HepG2 (cell line): ENCODE measurements around the gene ST6GAL2. TPM values are rescaled to one million over a fixed set of nuclear protein-coding genes. Genes with fewer than 3 reads are reported as not detected.

ENCODE experiments used
- ATAC-seq: fragments of 200-7000 bp; cut with Tn5 transposase; 3 replicates; pipeline ENCODE4 v1.9.1; 2020; ENCODE audit warnings: mild to moderate bottlenecking, moderate library complexity
- BruUV-seq: library from RNA; stranded (reverse); fragments of 400-500 nt; replicated peaks from 2 replicates; lab custom pipeline; 2021; lab: Mats Ljungman, UMichigan
- CTCF ChIA-PET: fragments of 300-600 bp; formaldehyde crosslinking; extraction: SDS; loops from one replicate; lab custom pipeline; 2021; ENCODE audit warnings: low total read pairs, inconsistent platforms, low intra/inter-chr PET ratio; lab: Yijun Ruan, JAX
- POLR2A ChIA-PET: fragments of 350-600 bp; sonication (Branson Sonifier 250); formaldehyde crosslinking; loops from one replicate; lab custom pipeline; 2020; ENCODE audit warnings: antibody characterized with exemption, inconsistent platforms; lab: Yijun Ruan, JAX
- DNase-seq: peaks from one replicate; pipeline ENCODE4 v3.0.0-alpha.2; 2015; ENCODE audit warnings: low spot score
- FAIRE-seq: peaks from 3 replicates; lab custom pipeline; 2011; peaks lifted over from hg19 to GRCh38; lab: Jason Lieb, UNC
- H2AFZ ChIP-seq: one replicate; pipeline ENCODE4 v1.6.1; 2011; ENCODE audit warnings: low read length, inconsistent platforms
- H3K27ac ChIP-seq: fragments of 300-600 bp; 3 replicates; pipeline ENCODE4 v1.8.0; 2011; ENCODE audit warnings: mixed run types, mild to moderate bottlenecking, mixed read lengths, low read length, inconsistent platforms; ENCODE audit not compliant: insufficient read depth; ENCODE audit errors: extremely low read length
- H3K27me3 ChIP-seq, 2 experiments: fragments of 200-600 bp in 1 of 2; 2 replicates in 1 of 2; 3 replicates in 1 of 2; pipeline versions ENCODE4 v1.6.0 to v1.8.0; 2011; ENCODE audit warnings: low read length in 2 of 2, mild to moderate bottlenecking in 2 of 2, moderate library complexity in 2 of 2, inconsistent platforms in 1 of 2; ENCODE audit not compliant: insufficient read depth in 2 of 2, control insufficient read depth in 1 of 2
- H3K36me3 ChIP-seq, 2 experiments: fragments of 200-600 bp in 1 of 2; replicated peaks in 1 of 2; 2 replicates in 1 of 2; 3 replicates in 1 of 2; pipeline versions ENCODE4 v1.5.1 to v1.8.0; 2011; ENCODE audit warnings: low read length in 2 of 2, inconsistent platforms in 1 of 2; ENCODE audit not compliant: insufficient read depth in 2 of 2, control insufficient read depth in 1 of 2
- H3K4me1 ChIP-seq: 2 replicates; pipeline ENCODE4 v1.5.1; 2012; ENCODE audit warnings: low read length, inconsistent platforms; ENCODE audit not compliant: insufficient read depth
- H3K4me2 ChIP-seq: 2 replicates; pipeline ENCODE4 v1.6.0; 2011; ENCODE audit warnings: low read depth, low read length, inconsistent platforms
- H3K4me3 ChIP-seq, 3 experiments: fragments of 200-600 bp in 1 of 3; sonication (generic), shearing (Covaris generic) in 1 of 3; replicated peaks in 1 of 3; 2 replicates each; pipeline ENCODE4 v1.5.1; 2011 to 2016; ENCODE audit warnings: low read length in 3 of 3, inconsistent platforms in 2 of 3, low read depth in 2 of 3, mild to moderate bottlenecking in 2 of 3, control low read depth in 1 of 3, mixed read lengths in 1 of 3; ENCODE audit not compliant: insufficient read depth in 1 of 3
- H3K79me2 ChIP-seq: one replicate; pipeline ENCODE4 v1.6.1; 2011; ENCODE audit warnings: low read length, inconsistent platforms; ENCODE audit not compliant: insufficient read depth
- H3K9ac ChIP-seq: 2 replicates; pipeline ENCODE4 v1.6.0; 2011; ENCODE audit warnings: mild to moderate bottlenecking, low read depth, low read length, inconsistent platforms; ENCODE audit not compliant: insufficient read depth
- H3K9me3 ChIP-seq: 2 replicates; pipeline ENCODE4 v1.5.1; 2012; ENCODE audit warnings: mild to moderate bottlenecking, low read length
- H4K20me1 ChIP-seq: 2 replicates; pipeline ENCODE4 v1.6.0; 2011; ENCODE audit warnings: inconsistent platforms, mild to moderate bottlenecking, low read length, moderate library complexity; ENCODE audit not compliant: insufficient read depth
- EEA1 ChIP-seq: sonication (generic); formaldehyde crosslinking; IDR thresholded peaks from 2 replicates; pipeline ENCODE4 v1.5.1; 2020; ENCODE audit warnings: mild to moderate bottlenecking, missing genetic modification reagents, borderline replicate concordance
- FOXK2 ChIP-seq: fragments of 450-650 bp; IDR thresholded peaks from 2 replicates; pipeline ENCODE4 v1.6.1; 2016
- IKZF1 ChIP-seq: fragments of 450-650 bp; IDR thresholded peaks from 2 replicates; pipeline ENCODE4 v1.7.1; 2016
- KLF12 ChIP-seq: sonication (generic); formaldehyde crosslinking; IDR thresholded peaks from 2 replicates; pipeline ENCODE4 v1.4.0; 2020; ENCODE audit warnings: missing genetic modification reagents, borderline replicate concordance
- LCORL ChIP-seq, 2 experiments: fragments of 450-650 bp in 1 of 2; sonication (generic) in 1 of 2; formaldehyde crosslinking in 1 of 2; IDR thresholded peaks; 2 replicates each; pipeline versions ENCODE4 v1.5.0 to v1.6.1; 2017 to 2020; ENCODE audit warnings: antibody characterized with exemption in 1 of 2, missing genetic modification reagents in 1 of 2
- NCOR1 ChIP-seq: fragments of 200-600 bp; sonication (generic); IDR thresholded peaks from 2 replicates; pipeline ENCODE4 v1.7.0; 2017; ENCODE audit warnings: antibody characterized with exemption, low read length, borderline replicate concordance
- PHF20 ChIP-seq: sonication (generic); formaldehyde crosslinking; IDR thresholded peaks from 2 replicates; pipeline ENCODE4 v1.5.0; 2020; ENCODE audit warnings: mild to moderate bottlenecking, missing genetic modification reagents
- PRDM15 ChIP-seq: sonication (generic); formaldehyde crosslinking; IDR thresholded peaks from 2 replicates; pipeline ENCODE4 v1.4.0; 2020; ENCODE audit warnings: missing genetic modification reagents
- PRMT3 ChIP-seq: sonication (generic); formaldehyde crosslinking; IDR thresholded peaks from 2 replicates; pipeline ENCODE4 v1.8.1; 2022; ENCODE audit warnings: low read depth, mild to moderate bottlenecking, moderate library complexity, missing genetic modification reagents, borderline replicate concordance
- REL ChIP-seq: sonication (generic); formaldehyde crosslinking; conservative IDR thresholded peaks from 2 replicates; pipeline ENCODE4 v1.8.0; 2022; ENCODE audit warnings: mild to moderate bottlenecking, missing genetic modification reagents, moderate library complexity
- WIZ ChIP-seq: sonication (generic); formaldehyde crosslinking; IDR thresholded peaks from 2 replicates; pipeline ENCODE4 v1.5.1; 2020; ENCODE audit warnings: mild to moderate bottlenecking, missing genetic modification reagents
- ZEB1 ChIP-seq: IDR thresholded peaks from 2 replicates; pipeline ENCODE4 v1.6.1; 2012; ENCODE audit warnings: mild to moderate bottlenecking, low read depth, inconsistent platforms; ENCODE audit not compliant: insufficient replicate concordance
- ZFP36L1 ChIP-seq: sonication (generic); formaldehyde crosslinking; IDR thresholded peaks from 2 replicates; pipeline ENCODE4 v1.8.0; 2022; ENCODE audit warnings: mild to moderate bottlenecking, missing genetic modification reagents, moderate library complexity
- ZNF124 ChIP-seq: sonication (generic); formaldehyde crosslinking; IDR thresholded peaks from 2 replicates; pipeline ENCODE4 v1.4.0; 2020; ENCODE audit warnings: missing genetic modification reagents
- ZNF207 ChIP-seq: fragments of 450-650 bp; IDR thresholded peaks from 2 replicates; pipeline ENCODE4 v1.6.1; 2016; ENCODE audit warnings: antibody characterized with exemption, borderline replicate concordance
- ZNF562 ChIP-seq: sonication (generic); formaldehyde crosslinking; IDR thresholded peaks from 2 replicates; pipeline ENCODE4 v1.8.0; 2022; ENCODE audit warnings: missing genetic modification reagents, borderline replicate concordance
- ZNF570 ChIP-seq: sonication (generic); formaldehyde crosslinking; IDR thresholded peaks from 2 replicates; pipeline ENCODE4 v1.4.0; 2020; ENCODE audit warnings: mild to moderate bottlenecking, missing genetic modification reagents, borderline replicate concordance
- ZNF746 ChIP-seq: sonication (generic); formaldehyde crosslinking; IDR thresholded peaks from 2 replicates; pipeline ENCODE4 v1.8.0; 2022; ENCODE audit warnings: mild to moderate bottlenecking, missing genetic modification reagents
- WGBS: methylation state at CpG from one replicate; pipeline ENCODE4 v1.1.6; 2017; ENCODE audit warnings: low lambda C conversion rate; 5-methylcytosine and 5-hydroxymethylcytosine counted together
- in situ Hi-C: cut with HindIII; loops from 2 replicates; pipeline ENCODE4 v1.10.0; 2017; ENCODE audit warnings: low pct_unique_long_range_greater_than_20kb; ENCODE audit not compliant: extremely low pct_ligation_motif_present
- intact Hi-C: fragments of 100-400 bp; cut with micrococcal nuclease; formaldehyde crosslinking; loops from one replicate; pipeline ENCODE4 v1.10.0; 2022; ENCODE audit not compliant: unreplicated experiment
- polyA plus RNA-seq, 8 experiments: library from polyadenylated mRNA; depleted of rRNA in 3 of 8; stranded (reverse) in 7 of 8; unstranded in 1 of 8; fragments of >200 nt; fragmentation: Illumina TruSeq in 4 of 8; extraction: Trizol in 4 of 8; gene quantifications; 2 replicates each; pipeline versions ENCODE4 v1.2.1 to v1.2.3, GENCODE V29; 2011 to 2016; ENCODE audit warnings: low read depth in 4 of 8, missing spikeins in 1 of 8, mixed read lengths in 1 of 8; ENCODE audit not compliant: insufficient read depth in 1 of 8
- total RNA-seq, 5 experiments: library from RNA; depleted of rRNA; stranded (reverse); fragments of >200 nt; fragmentation: Illumina TruSeq; extraction: Trizol; gene quantifications; 2 replicates each; pipeline ENCODE4 v1.2.3, GENCODE V29; 2016; ENCODE audit warnings: low read depth in 1 of 5

Gene ST6GAL2
- total and polyA plus RNA-seq, 2 of the 13 experiments (the other 11 are each of a cell fraction or from before 2014, with no cell fraction given), result not detected

GRCh38 chr2:106771811-106772210 is 114.2 kb downstream of the ST6GAL2 start:
- no peaks in the 10 kb centered on the region for H3K36me3 ChIP-seq
- no peak for ATAC-seq
- H3K4me1 ChIP-seq, result no peaks in the 10 kb centered on the region
- no peaks in the 10 kb centered on the region for H3K9me3 ChIP-seq
- H2AFZ ChIP-seq, result no peak overlapping the region
- 8% methylated on average over 3 of the region's 3 CpGs for WGBS
- CTCF ChIA-PET, result no interaction called here
- no peak overlapping the region for H3K9ac ChIP-seq
- BruUV-seq, result no TSS peak
- H3K4me3 ChIP-seq, result no peak overlapping the region
- TF ChIP-seq FOXK2 (no peak), LCORL (IDR thresholded peaks at IDR 0.05) (no peak), LCORL (CRISPR knock-in tag; IDR thresholded peaks at IDR 0.05) (no peak), WIZ (CRISPR knock-in tag) (no peak), REL (no peak), ZNF746 (CRISPR knock-in tag) (no peak), ZNF124 (no peak), PRDM15 (CRISPR knock-in tag) (no peak), EEA1 (no peak), KLF12 (CRISPR knock-in tag) (no peak), ZFP36L1 (CRISPR knock-in tag) (no peak), ZNF207 (no peak), ZNF570 (no peak), ZEB1 (no peak), ZNF562 (no peak), PHF20 (CRISPR knock-in tag) (no peak), NCOR1 (no peak), PRMT3 (no peak), IKZF1 (no peak)
- no peaks in the 10 kb centered on the region for H3K79me2 ChIP-seq
- FAIRE-seq, result no peak
- no peak overlapping the region for H3K27ac ChIP-seq
- no peak overlapping the region for H3K4me2 ChIP-seq
- no peaks in the 10 kb centered on the region for H4K20me1 ChIP-seq
- no peaks in the 10 kb centered on the region; a peak in 1 of 5 replicates for H3K27me3 ChIP-seq
- in situ Hi-C loops (no loop called here), intact Hi-C loops (no loop called here)
- no peak for DNase-seq
- POLR2A ChIA-PET, result no interaction called here
